ENCODE data around the gene MOCS1.

Gene MOCS1

GRCh38 chr6:39881851-39882530 is 52.3 kb downstream of the MOCS1 start:
- in situ Hi-C loops (cut with MboI; ENCODE audit: low sequenced_read_pairs), result no loop called here

GRCh38 chr6:39880594-39880993 is 53.7 kb downstream of the MOCS1 start:
- in situ Hi-C loops (cut with MboI; ENCODE audit: low sequenced_read_pairs), result no loop called here

- in situ Hi-C loops (cut with MboI; ENCODE audit: low sequenced_read_pairs), result no loop called here
These were observed 54.7 kb downstream of the MOCS1 start for GRCh38 chr6:39879535-39879934.

- in situ Hi-C loops (cut with MboI; ENCODE audit: low sequenced_read_pairs), result no loop called here
These were observed 57.4 kb downstream of the MOCS1 start for GRCh38 chr6:39876826-39877225.

GRCh38 chr6:39876111-39876510 is 58.2 kb downstream of the MOCS1 start:
- in situ Hi-C loops (cut with MboI; ENCODE audit: low sequenced_read_pairs), result no loop called here

GRCh38 chr6:39873439-39873838 is 60.8 kb downstream of the MOCS1 start:
- in situ Hi-C loops (cut with MboI; ENCODE audit: low sequenced_read_pairs), result no loop called here

- in situ Hi-C loops (cut with MboI; ENCODE audit: low sequenced_read_pairs), result no loop called here
These were observed 63.3 kb downstream of the MOCS1 start for GRCh38 chr6:39870950-39871349.

GRCh38 chr6:39867592-39867991 is 66.7 kb downstream of the MOCS1 start:
- in situ Hi-C loops (cut with MboI; ENCODE audit: low sequenced_read_pairs), result no loop called here

- in situ Hi-C loops (cut with MboI; ENCODE audit: low sequenced_read_pairs), result no loop called here
These were observed 69.0 kb downstream of the MOCS1 start for GRCh38 chr6:39865011-39865888.

- in situ Hi-C loops (cut with MboI; ENCODE audit: low sequenced_read_pairs), result no loop called here
These were observed 72.6 kb downstream of the MOCS1 start for GRCh38 chr6:39861663-39862062.

- in situ Hi-C loops (cut with MboI; ENCODE audit: low sequenced_read_pairs), result no loop called here
These were observed 75.2 kb downstream of the MOCS1 start for GRCh38 chr6:39859025-39859424.

- in situ Hi-C loops (cut with MboI; ENCODE audit: low sequenced_read_pairs), result no loop called here
These were observed 78.8 kb downstream of the MOCS1 start for GRCh38 chr6:39855356-39855995.
